ENCODE measurements around the gene RAPGEF2. TPM values are rescaled to one million over a fixed set of nuclear protein-coding genes. Genes with fewer than 3 reads are reported as not detected.

The RAPGEF2 gene
- total and polyA plus RNA-seq, 10 of the 15 experiments (the other 5 are each of a cell fraction or from before 2014, with no cell fraction given): 0.31 to 24.0 (median 2.9) TPM

- DNase-seq (ENCODE audit: low read depth, low spot score) (no peak), ATAC-seq (no peak), FAIRE-seq (no peak)
- H4K20me1 ChIP-seq (ENCODE audit: control insufficient read depth, insufficient read depth): no peaks in the 10 kb centered on the region
- no peak overlapping the region for H2AFZ ChIP-seq (ENCODE audit: control insufficient read depth, low read depth, low read length)
- no peaks in the 10 kb centered on the region for H3K4me1 ChIP-seq (ENCODE audit: control insufficient read depth, insufficient read depth, low read length)
- no peaks in the 10 kb centered on the region; the same call in 2 of the 3 replicates for H3K9me3 ChIP-seq (replicated peaks; ENCODE audit: control insufficient read depth, insufficient read depth, low read length)
- no peaks in the 10 kb centered on the region for H3K36me3 ChIP-seq (ENCODE audit: control insufficient read depth in 2 of 2, insufficient read depth in 2 of 2, low read length in 1 of 2)
- ChIA-PET RAD21 (ENCODE audit: unreplicated experiment) (interaction anchor here (0.9 kb wide), 1 partner anchor 12 kb away, joined by 3 read pairs; no protein-coding TSS in a partner anchor), CTCF (interaction anchor here (0.6 kb wide), 1 partner anchor 12 kb away, joined by 3 read pairs; no protein-coding TSS in a partner anchor), SMC1A (ENCODE audit: uncharacterized antibody, unreplicated experiment) (interaction anchor here (1.7 to 1.8 kb wide), 2 partner anchors 10 to 12 kb away, joined by 5 to 7 read pairs; no protein-coding TSS in a partner anchor), POLR2A (interaction anchor here (0.7 to 0.9 kb wide), 2 partner anchors 9 to 77 kb away, joined by 3 read pairs; no protein-coding TSS in a partner anchor)
- BruUV-seq (replicated peaks): no TSS peak
- in situ Hi-C loops (cut with MboI) (no loop called here), intact Hi-C loops (cut with micrococcal nuclease; ENCODE audit: unreplicated experiment) (no loop called here)
- no peak overlapping the region for H3K4me2 ChIP-seq (ENCODE audit: control insufficient read depth, insufficient read depth)
- H3K4me3 ChIP-seq: no peak overlapping the region
- no peaks in the 10 kb centered on the region for H3K27me3 ChIP-seq (replicated peaks in 1 of 2; ENCODE audit: control insufficient read depth in 2 of 2, insufficient read depth in 2 of 2, low read length in 1 of 2)
- H3K9ac ChIP-seq (ENCODE audit: control insufficient read depth, insufficient read depth, low read length): no peak overlapping the region
- H3K27ac ChIP-seq (ENCODE audit: control insufficient read depth, insufficient read depth): no peak overlapping the region
- TF ChIP-seq MLLT1 (IDR thresholded peaks at IDR 0.05) (no peak), ZNF687 (IDR thresholded peaks at IDR 0.05) (no peak), IRF4 (IDR thresholded peaks at IDR 0.05; ENCODE audit: low read depth, low read length) (no peak), ZNF217 (IDR thresholded peaks at IDR 0.05) (no peak), SIX5 (IDR thresholded peaks at IDR 0.05; ENCODE audit: low read depth, low read length, severe bottlenecking) (no peak), RAD51 (IDR thresholded peaks at IDR 0.05) (no peak), PKNOX1 (IDR thresholded peaks at IDR 0.05) (no peak), RCOR1 (conservative IDR thresholded peaks at IDR 0.05; ENCODE audit: low read depth, low read length) (no peak), PAX8 (IDR thresholded peaks at IDR 0.05) (no peak), EED (IDR thresholded peaks at IDR 0.05; ENCODE audit: low read depth) (no peak)
- TF ChIP-seq, protein P1, sequence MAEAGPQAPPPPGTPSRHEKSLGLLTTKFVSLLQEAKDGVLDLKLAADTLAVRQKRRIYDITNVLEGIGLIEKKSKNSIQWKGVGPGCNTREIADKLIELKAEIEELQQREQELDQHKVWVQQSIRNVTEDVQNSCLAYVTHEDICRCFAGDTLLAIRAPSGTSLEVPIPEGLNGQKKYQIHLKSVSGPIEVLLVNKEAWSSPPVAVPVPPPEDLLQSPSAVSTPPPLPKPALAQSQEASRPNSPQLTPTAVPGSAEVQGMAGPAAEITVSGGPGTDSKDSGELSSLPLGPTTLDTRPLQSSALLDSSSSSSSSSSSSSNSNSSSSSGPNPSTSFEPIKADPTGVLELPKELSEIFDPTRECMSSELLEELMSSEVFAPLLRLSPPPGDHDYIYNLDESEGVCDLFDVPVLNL (IDR thresholded peaks at IDR 0.05; ENCODE audit: low read depth, low read length): no peak
- peaks cover 24% of the 10 kb centered on the region for H3K79me2 ChIP-seq (ENCODE audit: control insufficient read depth, insufficient read depth, low read length)
These were observed 60.6 kb downstream of the RAPGEF2 start for GRCh38 chr4:159163521-159163920.
